HG02870 (cell line): ENCODE results near the gene MYADM.
A peak's percentile ranks its signal among the peaks of the same experiment; 100 is the strongest.
"Not testable (repeated sequence)": the region's sequence is repeated elsewhere in the genome, so short reads cannot be mapped to it uniquely, and the experiment has no call there.

Experiments used
- ATAC-seq: cut with Tn5 transposase; IDR thresholded peaks from one replicate; pipeline ENCODE4 v1.9.1; 2021; ENCODE audit warnings: mild to moderate bottlenecking, moderate library complexity; ENCODE audit not compliant: unreplicated experiment

Gene MYADM, protein sequence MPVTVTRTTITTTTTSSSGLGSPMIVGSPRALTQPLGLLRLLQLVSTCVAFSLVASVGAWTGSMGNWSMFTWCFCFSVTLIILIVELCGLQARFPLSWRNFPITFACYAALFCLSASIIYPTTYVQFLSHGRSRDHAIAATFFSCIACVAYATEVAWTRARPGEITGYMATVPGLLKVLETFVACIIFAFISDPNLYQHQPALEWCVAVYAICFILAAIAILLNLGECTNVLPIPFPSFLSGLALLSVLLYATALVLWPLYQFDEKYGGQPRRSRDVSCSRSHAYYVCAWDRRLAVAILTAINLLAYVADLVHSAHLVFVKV

DNA sequence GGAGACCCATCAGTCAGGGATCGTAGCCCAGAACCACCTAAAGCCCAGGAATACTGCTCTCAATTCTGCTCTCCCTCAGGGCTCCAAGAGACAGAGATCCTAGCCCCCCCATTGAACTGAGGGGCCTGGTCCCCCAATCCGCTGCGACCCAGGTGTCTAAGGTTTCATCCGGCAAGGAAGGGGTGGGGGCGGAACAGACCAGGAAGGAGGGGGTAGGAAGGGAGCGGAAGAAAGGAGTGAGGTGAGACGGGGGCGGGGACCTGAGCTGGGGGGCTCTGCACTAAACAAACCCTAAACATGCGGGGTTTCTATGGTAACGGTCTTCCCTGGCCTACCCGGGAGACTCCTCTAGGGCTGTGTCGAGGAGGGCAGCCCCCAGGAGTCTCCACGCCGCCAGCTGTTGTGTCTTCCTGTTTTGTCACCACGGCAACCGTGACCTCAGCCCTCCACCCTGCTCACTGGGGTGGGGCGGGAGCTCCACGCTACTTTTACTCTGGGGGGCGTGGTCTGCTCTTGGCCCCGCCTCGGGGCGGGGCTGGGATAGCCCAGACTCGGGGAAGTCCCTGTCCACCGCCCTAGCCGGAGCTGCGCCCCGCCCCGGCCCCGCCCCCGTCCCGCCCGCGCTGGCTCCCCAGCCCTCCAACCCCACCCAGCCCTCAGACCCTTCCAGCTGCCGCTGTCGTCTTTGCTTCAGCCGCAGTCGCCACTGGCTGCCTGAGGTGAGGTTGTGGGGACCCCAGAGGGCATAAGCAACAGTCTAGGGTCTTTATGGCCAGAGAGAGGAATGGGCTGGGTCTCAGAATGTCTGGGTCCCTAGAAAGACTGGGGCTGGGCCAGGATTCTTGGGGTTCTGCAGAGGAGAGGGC, at the start of gene MYADM:
TSS of gene MYADM (plus strand) at position 659 of the 866 bp plus-strand sequence. CDS start 5,647 bp downstream, outside the sequence.
- ATAC-seq: peak; percentile 57

DNA sequence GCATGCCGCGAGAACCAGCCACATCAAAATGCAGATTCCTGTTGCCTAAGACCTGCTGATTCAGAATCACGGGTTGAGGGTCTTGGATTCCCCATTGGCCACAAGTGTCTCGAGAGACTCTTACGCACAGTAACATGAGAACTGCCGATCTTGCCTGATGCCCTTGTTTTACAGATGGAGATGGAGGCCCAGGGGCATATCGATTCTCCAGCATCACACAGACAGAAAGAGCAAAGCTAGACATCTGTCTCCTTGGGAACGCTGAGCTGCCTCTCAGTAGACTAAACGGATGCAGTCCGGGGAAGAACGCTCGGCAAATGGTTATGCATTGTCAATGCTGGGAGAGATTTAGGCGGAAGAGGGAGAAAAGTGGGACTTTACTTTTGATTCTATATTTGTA, 48.9 kb upstream of the MYADM start:
- ATAC-seq: no peak

DNA sequence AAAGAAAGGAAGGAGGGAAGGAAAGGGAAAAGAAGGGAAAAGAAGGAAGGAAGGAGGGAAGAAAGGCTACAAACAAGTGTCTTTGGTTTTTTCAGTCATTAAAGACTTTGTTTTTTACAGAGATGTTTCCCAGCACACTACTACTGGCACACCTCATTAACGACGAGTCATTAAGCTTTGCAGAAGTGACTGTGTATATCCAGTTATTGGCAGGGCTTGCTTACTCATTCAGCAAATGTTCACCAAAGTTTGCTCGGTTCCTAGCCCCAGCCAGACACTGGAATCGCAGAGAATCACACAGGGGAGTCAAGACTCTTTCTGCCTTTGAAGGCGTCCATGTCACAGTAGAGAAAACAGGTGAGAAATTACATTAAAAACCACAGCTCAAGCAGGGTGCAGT, 47.8 kb upstream of the MYADM start:
- no peak for ATAC-seq

DNA sequence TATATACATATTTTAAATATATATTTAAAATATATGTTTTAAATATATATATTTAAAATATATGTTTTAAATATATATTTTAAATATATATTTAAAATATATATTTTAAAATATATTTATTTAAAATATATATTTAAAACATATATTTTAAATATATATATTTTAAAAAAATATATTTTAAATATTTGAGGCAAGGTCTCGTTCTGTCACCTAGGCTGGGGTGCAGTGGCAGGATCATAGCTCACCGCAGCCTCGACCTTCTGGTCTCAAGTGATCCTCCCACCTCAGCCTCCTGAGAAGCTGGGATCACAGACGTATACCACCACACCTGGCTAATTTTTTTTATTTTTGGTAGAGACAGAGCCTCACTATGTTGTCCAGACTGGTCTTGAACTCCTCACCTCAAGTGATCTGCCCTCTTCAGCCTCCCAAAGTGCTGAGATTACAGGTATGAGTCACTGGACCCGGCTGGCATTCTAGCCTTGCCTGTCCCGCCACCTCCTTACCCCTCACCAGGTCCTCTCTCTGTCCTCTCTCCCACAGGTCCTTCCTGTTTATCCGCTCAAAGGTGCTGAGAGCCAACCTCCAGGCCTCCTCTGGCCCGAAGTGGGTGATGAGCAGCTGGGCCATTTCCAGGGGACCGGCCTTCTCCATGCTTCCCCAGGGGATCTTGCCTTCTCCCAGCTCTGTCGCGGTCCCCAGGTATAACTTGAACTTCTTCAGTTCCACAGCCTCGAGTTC, 44.1 kb upstream of the MYADM start:
- no peak for ATAC-seq

DNA sequence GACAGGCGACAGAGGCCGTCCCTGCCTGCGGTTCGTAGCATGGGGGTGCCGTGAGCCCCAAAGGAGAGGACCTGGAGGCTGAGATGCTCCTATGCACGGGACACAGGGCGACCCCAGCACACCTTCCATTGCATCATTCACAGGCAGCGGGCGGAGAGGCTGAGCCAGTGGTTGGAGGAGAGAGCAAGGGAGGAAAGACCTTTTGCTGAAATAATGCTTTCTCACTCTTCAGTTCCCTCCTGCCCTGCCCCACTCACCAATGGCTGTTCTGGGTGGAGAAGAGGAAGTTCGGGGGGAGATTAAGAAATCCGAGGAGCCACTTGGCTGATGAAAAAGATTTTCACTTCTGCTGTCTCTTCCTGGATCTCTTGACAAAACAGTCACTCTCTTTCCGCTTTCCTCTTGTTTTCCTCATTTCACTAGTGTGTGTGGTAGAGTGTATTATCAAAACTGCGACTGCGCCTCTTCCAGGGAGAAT, 43.5 kb upstream of the MYADM start, which contains the start of gene NLRP12:
TSS of gene NLRP12 (minus strand) at position 181 of the 478 bp plus-strand sequence. CDS start at position 41, 140 bp downstream.
- ATAC-seq: no peak

DNA sequence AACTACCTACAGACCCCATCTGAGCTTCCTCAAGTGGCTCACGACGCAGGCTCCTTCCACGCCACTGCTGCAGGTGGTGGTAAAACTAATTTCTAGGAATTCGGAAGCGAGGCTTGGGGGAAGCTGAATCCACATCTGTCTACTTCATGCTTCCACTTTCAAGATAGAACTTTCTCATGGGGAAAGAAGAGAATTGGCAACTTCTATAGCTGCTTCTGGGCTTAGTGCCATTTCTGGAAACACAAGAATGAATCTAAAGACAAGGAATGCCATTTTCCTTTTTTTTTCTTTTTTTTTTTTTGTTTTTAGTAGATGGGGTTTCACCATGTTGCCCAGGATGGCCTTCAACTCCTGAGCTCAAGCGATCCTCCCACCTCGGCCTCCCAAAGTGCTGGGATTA, 40.8 kb upstream of the MYADM start:
- no peak for ATAC-seq

DNA sequence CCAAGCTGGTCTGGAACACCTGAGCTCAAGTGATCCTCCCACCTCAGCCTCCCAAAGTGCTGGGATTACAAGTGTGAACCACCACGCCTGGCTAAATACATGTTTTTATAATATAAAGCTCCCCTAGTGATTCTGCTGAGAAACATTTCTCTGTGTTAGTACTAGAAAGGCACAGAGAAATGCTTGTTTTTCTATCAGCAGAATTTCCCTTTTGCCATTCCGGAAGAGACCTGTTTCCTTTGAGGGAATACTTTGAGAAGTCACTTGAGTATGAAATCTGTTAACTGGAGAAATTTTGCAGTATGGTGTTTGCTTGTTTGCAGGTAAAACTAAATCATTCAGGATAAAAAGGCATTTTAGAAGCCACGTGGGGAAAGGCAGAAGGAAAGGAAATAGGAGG, 39.2 kb upstream of the MYADM start:
- no peak for ATAC-seq

DNA sequence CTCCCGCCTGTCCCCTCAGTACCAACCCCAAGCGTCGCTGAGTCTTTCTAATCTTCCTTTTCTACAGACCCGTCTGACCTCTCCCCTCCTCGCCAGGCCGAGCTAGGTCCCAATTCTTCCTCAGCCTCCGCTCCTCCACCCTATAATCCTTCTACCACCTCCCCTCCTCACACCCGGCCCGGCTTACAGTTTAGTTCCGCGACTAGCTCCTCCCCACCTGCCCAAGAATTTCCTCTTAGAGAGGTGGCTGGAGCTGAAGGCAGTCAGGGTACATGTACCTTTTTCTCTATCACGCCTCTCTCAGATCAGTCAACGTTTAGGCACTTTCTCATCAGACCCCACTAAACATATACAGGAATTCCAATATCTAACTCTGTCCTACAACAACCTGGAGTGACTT, 34.8 kb upstream of the MYADM start:
- not testable (repeated sequence) for ATAC-seq

DNA sequence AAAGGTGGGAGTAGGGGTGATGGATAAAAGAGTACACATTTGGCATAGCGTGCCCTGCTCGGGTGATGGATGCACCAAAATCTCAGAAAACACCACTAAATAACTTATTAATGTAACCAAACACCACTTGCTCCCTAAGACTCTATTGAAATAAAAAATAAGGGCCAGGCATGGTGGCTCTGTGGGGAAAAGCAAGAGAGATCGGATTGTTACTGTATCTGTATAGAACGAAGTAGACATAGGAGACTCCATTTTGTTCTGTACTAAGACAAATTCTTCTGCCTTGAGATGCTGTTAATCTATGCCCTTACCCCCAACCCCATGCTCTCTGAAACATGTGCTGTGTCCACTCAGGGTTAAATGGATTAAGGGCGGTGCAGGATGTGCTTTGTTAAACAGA, 29.2 kb upstream of the MYADM start:
- ATAC-seq: not testable (repeated sequence)

DNA sequence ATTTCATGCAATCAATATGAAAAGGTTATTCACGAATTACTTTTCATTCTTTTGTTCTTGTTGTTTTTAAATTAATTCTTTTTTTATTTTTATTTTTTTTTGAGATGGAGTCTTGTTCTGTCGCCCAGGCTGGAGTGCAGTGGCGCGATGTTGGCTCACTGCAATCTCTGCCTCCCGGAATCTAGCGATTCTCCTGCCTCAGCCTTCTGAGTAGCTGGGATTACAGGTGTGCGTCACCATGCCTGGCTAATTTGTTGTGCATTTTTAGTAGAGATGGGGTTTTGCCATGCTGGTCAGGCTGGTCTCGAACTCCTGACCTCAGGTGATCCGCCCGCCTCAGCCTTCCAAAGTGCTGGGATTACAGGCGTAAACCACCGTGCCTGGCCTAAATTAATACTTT, 27.4 kb upstream of the MYADM start:
- ATAC-seq: not testable (repeated sequence)

DNA sequence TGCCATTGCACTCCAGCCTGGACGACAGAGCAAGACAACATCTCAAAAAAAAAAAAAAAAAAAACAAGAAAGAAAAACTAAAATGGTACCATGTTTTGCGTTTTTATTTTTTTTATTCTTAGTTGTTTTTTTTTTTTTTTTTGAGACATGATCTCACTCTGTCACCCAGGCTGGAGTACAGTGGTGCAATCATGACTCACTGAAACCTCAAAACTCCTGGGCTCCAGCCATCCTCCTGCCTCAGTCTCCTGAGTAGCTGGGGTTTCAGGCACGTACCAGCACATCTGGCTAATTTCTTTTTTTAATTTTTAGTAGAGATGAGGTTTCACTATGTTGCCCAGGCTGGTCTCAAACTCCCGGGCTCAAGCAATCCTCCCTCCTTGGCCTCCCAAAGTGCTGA, 26.8 kb upstream of the MYADM start:
- ATAC-seq: not testable (repeated sequence)

DNA sequence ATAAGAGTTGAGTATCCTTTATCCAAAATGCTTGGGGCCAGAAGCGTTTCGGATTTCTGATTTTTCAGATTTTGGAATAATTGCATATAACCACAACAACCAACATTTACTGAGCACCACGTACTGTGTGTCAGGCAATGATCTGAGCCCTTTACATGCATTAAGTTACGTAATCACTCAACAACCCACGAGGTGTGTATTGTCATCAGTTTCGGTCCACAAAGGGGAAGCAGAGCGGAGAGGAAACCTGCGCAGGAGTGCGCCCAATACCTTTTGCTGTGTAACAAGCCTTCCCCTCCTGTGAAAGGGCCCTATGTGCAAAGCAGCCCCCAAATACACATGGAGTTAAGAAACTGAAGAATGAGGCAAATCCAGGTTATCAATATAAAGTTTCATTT, 22.8 kb upstream of the MYADM start:
- no peak for ATAC-seq

DNA sequence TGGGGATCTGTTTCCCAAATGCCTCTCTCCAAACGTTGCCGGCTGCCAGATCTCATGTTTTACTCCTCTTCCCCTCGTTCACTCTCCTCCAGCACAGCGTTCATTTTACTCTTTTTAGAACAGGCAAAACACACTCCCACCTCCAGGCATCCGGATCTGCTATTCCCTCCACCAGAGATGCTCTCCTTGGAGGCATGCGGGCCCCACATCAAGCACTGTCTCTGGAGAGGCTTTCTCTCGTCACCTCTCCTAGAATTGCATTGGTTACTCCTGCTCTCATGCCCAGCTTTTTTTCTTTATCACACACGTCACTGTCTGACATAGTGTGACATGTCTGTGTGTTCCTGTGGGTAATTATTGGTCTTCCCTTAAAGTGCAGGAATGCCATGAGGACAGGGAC, 20.1 kb upstream of the MYADM start:
- no peak for ATAC-seq

DNA sequence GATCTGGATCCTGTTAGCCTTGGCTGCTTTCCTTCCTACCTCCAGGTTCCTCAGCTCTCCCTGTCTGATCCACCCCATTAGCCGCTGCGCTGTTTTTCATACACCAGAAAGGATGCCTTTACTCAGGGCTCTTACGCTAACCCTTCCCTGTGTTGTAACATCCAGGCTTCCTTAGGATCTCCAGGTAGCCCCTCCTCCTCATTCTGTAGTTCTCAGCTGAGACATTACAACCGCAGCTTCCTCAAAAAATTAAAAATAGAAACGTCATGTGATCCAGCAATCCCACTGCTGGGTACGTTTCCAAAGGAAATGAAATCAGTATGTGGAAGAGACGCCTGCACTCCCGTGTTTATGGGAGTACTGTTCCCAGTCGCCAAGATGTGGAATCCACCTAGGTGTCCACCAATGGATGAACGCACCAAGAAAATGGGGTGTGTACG, 18.4 kb upstream of the MYADM start:
- ATAC-seq: no peak

DNA sequence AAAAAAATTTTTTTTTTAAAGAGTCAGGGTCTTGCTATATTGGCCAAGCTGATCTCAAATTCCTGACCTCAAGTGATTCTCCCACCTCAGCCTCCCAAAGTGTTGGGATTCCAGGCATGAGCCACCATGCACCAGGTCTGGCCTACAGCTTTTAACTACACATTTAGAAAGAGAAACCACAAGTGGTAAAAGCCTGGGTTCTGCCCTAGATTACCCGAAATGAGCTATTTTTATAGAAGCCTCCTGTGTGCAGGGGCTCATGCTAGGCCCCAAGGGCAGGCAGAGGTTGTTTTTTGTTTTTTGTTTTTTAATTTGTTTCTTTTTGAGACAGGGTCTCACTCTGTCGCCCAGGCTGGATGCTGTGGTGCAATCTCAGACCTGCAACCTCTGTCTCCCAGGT, 14.0 kb upstream of the MYADM start:
- ATAC-seq: no peak

DNA sequence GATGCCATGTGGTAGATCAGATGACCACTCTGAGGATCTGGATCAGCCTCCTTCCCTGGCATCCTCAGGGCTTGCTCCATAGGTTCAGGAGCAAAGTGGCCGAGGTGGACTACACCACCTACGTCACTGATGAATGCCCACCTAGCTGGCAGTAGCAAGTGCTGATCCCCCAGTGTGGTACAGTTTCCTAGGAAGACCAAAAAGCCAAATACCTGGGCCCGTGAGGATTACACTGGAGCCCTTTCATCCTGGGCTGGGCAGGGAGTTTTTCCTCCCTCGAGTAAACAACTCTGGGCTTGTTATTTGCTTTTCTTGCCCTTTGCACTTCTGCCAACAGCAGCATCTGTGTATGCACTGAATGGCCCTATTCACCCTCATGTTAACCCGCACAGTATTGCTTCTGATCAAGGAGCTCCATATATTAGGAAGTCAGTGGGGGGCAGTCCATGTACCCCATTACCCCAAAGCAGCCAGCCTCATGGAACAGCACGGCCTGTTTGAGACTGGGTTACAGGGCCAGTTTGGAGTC, 3.3 kb upstream of the MYADM start:
- ATAC-seq: no peak

DNA sequence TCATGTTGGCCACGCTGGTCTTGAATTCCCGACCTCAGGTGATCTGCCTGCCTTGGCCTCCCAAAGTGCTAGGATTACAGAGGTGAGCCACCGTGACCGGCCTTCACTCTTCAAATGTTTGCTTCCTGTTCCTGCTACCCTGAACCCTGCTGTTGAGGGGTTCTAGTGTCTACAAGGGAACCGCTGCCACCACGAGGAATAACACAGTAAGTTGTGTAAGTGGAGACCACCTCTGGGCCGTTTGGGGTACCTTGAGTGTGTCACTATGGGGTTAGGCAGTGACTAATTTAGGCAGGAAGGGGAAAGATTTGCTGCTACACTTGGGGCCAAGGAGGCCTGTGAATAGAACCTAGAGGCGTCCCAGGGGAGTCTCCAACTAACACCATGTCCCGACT, 2.2 kb upstream of the MYADM start:
- ATAC-seq: no peak

DNA sequence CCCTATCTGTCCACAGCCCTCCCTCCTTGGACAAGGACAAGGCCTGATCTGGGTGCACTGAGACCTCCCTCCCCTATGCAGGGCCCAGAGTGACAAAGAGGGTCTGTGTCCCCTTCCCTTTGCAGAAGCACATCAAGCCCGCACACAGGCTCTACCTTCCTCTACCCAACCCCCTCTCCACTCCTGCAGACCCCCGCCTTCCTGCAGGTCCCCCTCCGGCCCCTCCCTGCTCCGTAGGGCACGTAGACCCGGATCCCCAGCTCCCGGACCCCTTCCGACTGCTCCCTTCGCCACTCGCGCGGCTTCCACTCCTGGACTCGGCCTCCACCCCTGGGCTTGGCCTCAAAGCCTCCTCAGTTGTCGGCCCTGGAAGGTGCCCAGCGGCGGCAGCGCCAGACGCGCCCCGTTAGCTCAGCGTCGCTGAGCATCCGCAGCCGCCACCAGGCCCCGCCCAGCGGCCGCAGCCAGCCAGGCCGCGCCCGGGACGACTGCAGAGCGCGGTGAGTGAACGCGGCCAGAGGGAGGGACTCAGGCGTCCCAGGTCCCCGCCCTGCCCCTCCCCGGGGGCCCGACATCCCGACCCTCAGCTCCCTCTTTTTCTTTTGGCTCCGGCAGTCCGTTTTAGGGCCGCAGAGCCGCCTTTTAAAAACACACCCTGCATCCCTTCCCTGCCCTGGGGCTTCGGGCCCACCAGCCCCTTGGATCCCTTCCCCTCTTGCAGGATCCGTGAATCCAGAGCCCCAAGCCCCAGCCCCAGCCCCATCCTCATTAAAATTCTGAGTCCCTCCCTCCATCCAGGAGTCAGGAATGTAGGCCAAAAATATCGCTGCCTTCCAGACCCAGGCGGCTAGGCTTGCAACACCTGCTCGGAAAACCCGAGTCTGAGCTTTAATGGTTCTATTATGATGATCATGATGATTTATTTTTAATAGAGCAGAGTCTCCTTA, 1.5 kb upstream of the MYADM start:
- ATAC-seq: no peak

DNA sequence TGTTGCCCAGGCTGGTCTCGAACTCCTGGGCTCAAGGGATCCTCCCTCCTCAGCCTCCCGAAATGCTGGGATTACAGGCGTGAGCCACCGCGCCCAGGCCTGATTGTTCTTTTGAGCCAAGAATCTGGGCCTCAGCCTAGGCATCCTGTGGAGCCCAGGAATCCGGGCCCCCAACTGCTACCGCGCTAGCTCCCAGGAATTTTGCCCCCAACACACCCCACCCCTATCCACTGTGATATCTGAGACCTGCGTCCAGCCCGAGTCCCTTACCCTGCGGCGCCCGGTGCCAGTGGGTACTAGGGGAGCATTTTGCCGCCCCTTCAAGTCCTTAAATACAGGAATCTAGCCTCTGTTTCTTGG, 838 bp upstream of the MYADM start:
- ATAC-seq: no peak
